C1 segment of cervical spinal cord (tissue), 14 donors: Measurements from ENCODE around the gene NALF2.

ENCODE experiments used
- DNase-seq, 14 donors: peaks; one replicate each; lab custom pipeline; 2025; lab: John Stamatoyannopoulos, UW

Gene NALF2

GRCh38 chrX:69503782-69504625, at the start of gene NALF2:
TSS of gene NALF2 (plus strand) at chrX:69504326. CDS start at chrX:69505283, 957 bp downstream.
- DNase-seq: peak in 10 of 14 donors; percentile 6 to 67 (median 29)

DNA sequence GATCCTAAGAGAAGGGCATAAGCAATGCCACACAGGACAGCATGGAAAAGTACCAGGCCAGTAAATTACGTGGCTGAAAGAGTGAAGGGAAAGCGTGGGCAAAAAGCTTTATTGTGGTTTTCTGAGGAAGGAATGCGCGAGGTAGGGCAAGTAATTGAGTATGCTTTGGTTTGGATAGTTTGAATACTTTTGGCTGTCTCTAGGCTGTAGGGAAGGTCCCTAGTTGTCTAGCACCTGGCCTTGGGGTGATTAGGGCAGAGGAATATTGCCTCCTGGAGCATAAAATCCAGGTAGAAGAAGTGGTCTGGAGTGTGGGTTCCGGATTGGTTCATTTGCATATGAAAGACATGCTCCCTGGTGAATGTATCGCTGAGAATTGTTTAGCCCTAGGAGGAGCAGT, 46.4 kb upstream of the NALF2 start:
- DNase-seq: no peak

DNA sequence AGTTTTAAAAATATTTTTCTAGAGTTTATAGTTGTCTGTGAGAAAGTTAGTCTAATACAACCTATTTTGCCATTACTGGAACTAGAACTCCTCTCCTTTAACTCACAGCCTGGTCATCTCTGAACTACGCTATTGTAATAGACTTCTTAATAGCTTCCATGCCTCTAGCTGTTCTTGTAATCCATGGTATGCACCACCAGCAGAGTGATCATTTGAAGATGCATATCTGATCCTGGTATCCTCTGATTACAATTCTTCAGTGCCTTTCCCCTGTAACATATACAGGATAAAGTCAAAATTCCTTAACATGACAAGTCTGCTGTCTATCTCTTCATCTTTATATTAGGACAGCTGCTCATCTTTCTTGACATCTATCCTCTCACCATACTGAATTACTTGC, 37.6 kb upstream of the NALF2 start:
- no peak for DNase-seq

DNA sequence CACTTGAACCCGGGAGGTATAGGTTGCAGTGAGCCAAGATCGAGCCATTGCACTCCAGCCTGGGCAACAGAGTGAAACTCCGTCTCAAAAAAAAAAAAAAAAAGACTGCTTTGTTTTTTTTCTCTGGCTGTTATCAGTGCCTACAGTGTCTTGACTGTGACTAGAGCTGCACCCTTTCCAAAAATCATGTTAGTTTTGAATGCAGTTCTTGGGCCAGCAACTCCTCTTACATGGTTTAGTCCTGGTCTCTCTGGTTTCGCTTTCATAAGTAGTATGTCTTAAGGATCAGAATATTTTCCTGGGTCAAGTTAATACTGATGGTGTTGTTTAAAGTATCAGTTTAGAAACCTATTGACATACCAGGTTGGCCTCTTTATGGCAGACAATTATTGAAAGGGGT, 34.2 kb upstream of the NALF2 start:
- no peak for DNase-seq

- DNase-seq: no peak
Measured at GRCh38 chrX:69489625-69490024, 14.5 kb upstream of the NALF2 start.

DNA sequence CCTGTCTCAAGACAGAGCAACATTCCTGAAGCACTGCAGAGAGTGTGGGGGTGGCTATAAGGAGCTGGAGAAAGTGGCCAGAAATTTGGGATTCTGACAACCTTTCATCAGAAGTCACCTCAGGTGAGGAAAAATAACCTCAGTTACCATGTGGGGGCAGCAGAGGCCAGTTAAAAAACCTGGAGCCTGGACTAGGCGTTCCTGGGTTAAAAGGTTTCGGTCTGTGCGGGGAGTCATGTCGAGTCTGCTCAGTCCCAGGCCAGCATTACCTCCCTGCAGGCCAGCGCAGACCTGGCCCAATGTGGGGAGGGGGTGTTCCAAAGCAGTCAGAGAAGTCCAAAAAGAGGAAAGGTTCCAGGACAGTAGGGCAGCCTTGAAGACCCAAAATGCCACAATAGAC, 10.9 kb upstream of the NALF2 start:
- DNase-seq: peak in 1 of 14 donors; percentile 5

DNA sequence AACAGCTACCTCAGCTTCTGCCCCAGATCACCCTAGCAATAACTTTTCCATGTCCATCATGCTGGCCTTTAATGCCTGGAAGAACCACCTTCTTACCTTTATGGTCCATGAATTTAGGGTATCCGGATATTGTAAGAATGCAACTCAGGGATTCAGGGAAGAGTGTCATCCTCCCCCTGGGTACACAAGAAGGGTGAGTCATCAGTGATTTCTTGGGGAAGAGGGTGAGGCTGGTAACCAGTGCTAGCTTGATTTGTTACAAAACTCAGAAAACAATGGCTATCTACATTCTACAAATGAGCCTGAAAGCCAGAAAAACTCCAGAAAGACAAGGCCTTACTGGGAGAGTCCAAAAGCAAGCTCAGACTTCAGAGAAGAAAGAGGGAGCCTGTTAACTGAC, 10.4 kb upstream of the NALF2 start:
- DNase-seq: no peak

- DNase-seq: peak in 1 of 14 donors; percentile 23
Measured at GRCh38 chrX:69496183-69496582, 7.9 kb upstream of the NALF2 start.

- peak in 1 of 14 donors; percentile 7 for DNase-seq
Measured at GRCh38 chrX:69501429-69501828, 2.7 kb upstream of the NALF2 start.

DNA sequence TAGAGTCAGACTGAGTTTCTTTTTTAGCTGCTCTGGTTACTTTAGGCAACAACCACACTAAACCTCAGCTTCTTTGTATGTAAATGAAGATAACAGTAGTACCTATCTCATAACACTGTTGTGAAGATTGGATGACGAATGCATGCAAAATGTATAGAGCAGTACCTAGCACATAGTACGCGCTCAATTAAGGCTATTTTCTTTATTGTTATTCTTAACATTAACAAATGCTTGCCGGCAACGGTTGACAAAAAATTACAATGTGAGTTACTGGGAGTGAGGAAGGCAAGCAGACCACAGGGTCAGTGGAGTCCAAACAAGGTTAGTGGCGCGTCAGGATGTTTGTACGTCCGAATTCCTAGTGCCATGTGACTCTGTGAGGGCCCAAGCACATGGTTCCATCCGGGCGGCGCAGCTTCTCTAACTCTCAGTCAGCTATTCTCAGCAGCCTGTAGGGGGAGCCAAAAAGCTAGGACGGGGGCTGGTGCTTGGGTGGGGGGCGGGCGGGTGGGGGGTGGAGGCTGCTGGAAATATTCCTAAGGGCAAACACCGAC, 821 bp upstream of the NALF2 start:
- DNase-seq: peak in 5 of 14 donors; percentile 3 to 44 (median 39)

DNA sequence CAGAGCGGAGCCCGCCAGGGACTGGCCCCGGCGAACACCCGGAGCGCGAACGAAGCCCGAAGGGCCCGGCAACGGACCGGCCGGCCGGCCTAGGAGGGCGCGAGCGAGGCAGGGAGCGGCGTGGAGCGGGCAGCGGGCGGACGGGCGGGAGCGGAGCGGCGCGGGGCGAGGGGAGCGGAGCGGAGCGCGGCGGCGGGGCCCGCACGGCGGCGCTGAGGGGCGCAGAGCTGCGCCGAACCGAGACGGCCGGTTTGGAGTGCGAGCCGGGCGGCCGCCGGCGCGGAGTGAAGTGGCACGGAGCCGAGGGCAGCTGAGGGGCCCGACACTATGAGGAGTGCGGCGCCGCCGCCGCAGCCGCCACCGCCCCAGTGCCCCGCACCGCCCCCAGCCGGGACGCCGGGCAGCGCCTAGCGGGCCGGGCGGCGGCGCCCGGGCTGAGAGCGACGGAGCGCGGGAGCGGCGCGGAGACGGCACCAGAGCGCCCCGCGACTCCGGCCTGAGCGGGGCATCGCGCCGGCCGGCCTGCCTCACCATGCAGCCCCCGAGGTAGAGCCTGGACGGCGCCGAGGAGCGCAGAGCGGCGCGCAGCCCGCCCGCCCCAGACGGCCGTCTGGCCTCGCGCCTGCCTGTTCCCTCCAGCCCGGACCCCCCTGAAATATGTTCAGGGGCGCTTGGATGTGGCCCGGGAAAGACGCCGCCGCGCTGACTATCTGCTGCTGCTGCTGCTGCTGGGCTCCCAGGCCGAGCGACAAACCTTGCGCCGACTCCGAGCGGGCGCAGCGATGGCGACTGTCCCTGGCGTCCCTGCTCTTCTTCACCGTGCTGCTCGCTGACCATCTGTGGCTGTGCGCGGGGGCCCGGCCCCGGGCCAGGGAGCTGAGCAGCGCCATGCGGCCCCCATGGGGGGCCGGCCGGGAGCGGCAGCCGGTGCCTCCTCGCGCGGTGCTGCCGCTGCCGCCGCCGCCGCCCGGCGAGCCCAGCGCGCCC, 793 bp downstream of the NALF2 start:
- peak in 1 of 14 donors; percentile 6 for DNase-seq

GRCh38 chrX:69505772-69506616, 1.9 kb downstream of the NALF2 start:
- no peak for DNase-seq

DNA sequence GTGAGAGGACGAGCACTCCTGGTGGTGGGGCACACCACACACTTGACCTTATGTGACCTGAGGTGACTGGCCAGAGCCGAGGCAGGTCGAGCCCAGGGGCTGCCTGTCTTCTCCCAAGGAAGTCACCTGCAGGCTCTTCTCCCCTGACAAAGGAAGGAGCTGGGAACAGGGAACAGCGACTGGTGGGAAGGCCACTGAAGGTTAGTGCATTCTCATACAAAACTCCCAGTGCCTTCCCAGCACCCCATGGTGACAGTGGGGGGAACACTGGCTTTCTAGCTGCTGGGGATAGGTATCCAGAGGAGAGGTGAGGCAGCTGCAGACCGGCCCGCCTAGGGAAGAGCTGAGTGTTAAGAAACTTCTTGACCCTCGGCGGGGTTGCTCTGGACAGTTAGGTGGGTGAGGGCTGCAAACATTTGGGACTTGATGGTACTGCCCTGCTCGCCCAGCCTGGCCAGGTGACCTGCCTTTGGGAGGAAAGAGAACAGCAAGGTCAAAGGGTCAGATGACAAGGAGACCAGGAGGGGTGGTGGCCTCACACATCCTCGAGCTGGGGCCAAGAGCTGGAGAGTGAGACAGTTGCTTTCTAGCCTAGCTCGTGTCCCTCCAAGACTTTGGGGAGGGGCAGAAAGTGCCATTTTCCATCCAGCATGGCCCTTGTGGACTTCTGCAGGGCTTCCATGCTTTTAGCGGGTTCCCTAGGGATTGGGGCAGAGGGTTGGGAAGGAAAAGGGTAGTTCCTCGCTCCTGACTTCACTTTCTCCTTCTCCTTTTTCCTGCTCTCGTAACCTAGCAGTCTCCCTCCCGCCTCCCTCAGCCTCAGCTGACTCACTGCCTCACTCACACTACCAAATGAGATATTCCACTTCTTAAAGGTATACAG, 2.7 kb downstream of the NALF2 start:
- DNase-seq: peak in 1 of 14 donors; percentile 2

GRCh38 chrX:69507500-69507789, 3.3 kb downstream of the NALF2 start:
- DNase-seq: no peak

DNA sequence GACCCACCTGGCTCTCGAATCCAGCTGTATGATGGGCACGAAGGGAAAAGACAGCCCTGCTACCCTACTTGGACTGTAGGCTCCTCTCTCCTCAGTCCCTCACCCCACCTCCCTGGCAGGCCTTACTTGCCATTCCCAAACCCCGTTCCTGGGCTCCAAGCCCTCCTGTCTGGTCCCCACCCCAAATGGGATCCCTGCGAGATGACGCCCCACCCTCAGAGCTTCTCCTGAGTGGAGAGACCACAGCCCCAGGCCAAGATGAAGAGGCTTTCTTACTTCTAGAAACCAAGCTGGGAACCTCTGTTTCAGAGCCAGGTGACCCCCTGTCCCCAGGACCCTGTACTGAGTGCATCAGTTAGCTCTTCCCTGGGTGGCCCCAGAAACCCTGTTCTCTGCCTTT, 4.5 kb downstream of the NALF2 start:
- DNase-seq: no peak

DNA sequence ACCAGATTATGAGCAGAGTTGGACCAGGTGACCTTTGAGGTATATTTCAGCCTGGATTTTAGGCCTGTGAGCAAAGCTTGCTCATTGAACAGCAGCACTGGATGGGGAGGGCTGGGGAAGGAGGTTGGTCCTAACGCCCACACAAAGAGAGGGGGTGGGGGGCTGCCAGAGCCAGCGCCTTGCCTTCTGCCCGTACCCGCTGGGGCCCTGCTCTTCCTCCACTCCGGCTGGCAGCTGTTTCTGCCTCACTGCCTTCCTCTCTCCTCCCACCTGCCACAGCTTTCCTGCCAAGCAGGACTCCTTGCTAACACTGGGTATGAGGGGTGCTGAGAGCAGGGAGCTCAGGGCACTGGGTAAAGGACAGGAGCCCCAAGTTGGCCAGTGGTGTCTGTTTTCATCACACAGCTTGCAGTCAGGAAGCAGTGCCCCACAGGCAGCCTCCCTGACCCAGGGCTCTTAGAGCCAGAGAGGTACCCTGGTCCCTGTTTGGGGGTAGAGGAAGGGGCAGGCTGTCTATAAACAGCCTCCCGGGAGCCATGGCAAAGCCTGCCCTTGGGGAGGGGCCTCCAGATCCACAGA, 6.1 kb downstream of the NALF2 start:
- DNase-seq: peak in 1 of 14 donors; percentile 1

DNA sequence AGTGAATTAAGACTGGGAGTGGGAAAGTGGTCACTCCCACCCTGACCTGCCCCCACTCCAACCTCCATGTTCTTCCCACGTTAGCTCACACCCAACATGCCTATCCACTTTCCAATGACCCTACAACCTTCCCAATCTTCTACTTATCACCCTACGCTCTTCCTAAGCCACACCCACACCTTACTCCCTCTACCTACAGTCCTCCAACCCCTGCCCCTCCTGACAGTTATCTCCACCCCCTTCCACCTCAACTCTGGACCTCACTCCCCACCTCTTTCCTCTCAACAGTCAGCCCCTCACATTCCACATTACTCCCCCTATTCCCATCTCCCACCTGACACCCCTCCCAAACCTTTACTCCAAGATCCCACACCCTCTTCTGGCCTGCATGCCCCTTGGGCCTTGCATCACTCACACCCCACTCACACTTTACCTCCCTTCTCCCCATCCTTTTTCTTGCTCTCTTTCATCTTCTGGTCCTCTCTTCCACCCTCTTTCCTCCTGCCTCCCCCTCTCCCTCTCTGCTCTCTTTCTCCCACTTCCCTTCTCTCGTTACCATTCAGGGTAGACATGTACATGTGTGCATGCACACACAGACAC, 6.9 kb downstream of the NALF2 start:
- DNase-seq: no peak

GRCh38 chrX:69522052-69522451, 17.9 kb downstream of the NALF2 start:
- no peak for DNase-seq

- peak in 1 of 14 donors; percentile 4 for DNase-seq
Measured at GRCh38 chrX:69523314-69523713, 19.2 kb downstream of the NALF2 start.
